ENCODE data around the gene CX3CL1.
"Not testable (repeated sequence)": the region's sequence is repeated elsewhere in the genome, so short reads cannot be mapped to it uniquely, and the experiment has no call there.

CX3CL1 gene

GRCh38 chr16:57372372-57373116 is at the start of gene CX3CL1:
CX3CL1 (plus strand) TSS chr16:57372490; CDS start chr16:57372569, 79 bp downstream.
- peak; percentile 70 for DNase-seq (ENCODE audit: low spot score)

- DNase-seq (ENCODE audit: low spot score), result no peak
Observed at GRCh38 chr16:57324749-57325148, 47.5 kb upstream of the CX3CL1 start.

GRCh38 chr16:57325458-57325857 is 46.8 kb upstream of the CX3CL1 start:
- no peak for DNase-seq (ENCODE audit: low spot score)

GRCh38 chr16:57329718-57330327 is 42.5 kb upstream of the CX3CL1 start:
- DNase-seq (ENCODE audit: low spot score), result no peak

GRCh38 chr16:57331355-57331754 is 40.9 kb upstream of the CX3CL1 start:
- DNase-seq (ENCODE audit: low spot score), result no peak

- DNase-seq (ENCODE audit: low spot score), result no peak
Observed at GRCh38 chr16:57333402-57333801, 38.9 kb upstream of the CX3CL1 start.

GRCh38 chr16:57335366-57335765 is 36.9 kb upstream of the CX3CL1 start:
- no peak for DNase-seq (ENCODE audit: low spot score)

- no peak for DNase-seq (ENCODE audit: low spot score)
Observed at GRCh38 chr16:57341062-57341440, 31.2 kb upstream of the CX3CL1 start.

- DNase-seq (ENCODE audit: low spot score), result peak; percentile 88
Observed at GRCh38 chr16:57341441-57342303, 30.6 kb upstream of the CX3CL1 start.

GRCh38 chr16:57342606-57343005 is 29.7 kb upstream of the CX3CL1 start:
- DNase-seq (ENCODE audit: low spot score), result not testable (repeated sequence)

- no peak for DNase-seq (ENCODE audit: low spot score)
Observed at GRCh38 chr16:57343221-57343620, 29.1 kb upstream of the CX3CL1 start.

- DNase-seq (ENCODE audit: low spot score), result not testable (repeated sequence)
Observed at GRCh38 chr16:57344094-57344493, 28.2 kb upstream of the CX3CL1 start.

- DNase-seq (ENCODE audit: low spot score), result no peak
Observed at GRCh38 chr16:57345021-57345420, 27.3 kb upstream of the CX3CL1 start.

- DNase-seq (ENCODE audit: low spot score), result no peak
Observed at GRCh38 chr16:57345666-57346204, 26.6 kb upstream of the CX3CL1 start.

GRCh38 chr16:57347858-57348257 is 24.4 kb upstream of the CX3CL1 start:
- no peak for DNase-seq (ENCODE audit: low spot score)

- DNase-seq (ENCODE audit: low spot score), result no peak
Observed at GRCh38 chr16:57348327-57348726, 24.0 kb upstream of the CX3CL1 start.

GRCh38 chr16:57349212-57350031 is 22.9 kb upstream of the CX3CL1 start:
- no peak for DNase-seq (ENCODE audit: low spot score)

- DNase-seq (ENCODE audit: low spot score), result no peak
Observed at GRCh38 chr16:57352636-57353047, 19.6 kb upstream of the CX3CL1 start.

- no peak for DNase-seq (ENCODE audit: low spot score)
Observed at GRCh38 chr16:57354311-57354710, 18.0 kb upstream of the CX3CL1 start.

- DNase-seq (ENCODE audit: low spot score), result no peak
Observed at GRCh38 chr16:57355898-57356414, 16.3 kb upstream of the CX3CL1 start.

- no peak for DNase-seq (ENCODE audit: low spot score)
Observed at GRCh38 chr16:57356547-57356946, 15.7 kb upstream of the CX3CL1 start.
